ENCODE data around the gene OSGIN1.

- no peak for TF ChIP-seq CTCF (IDR thresholded peaks at IDR 0.05)
- no peak for TF ChIP-seq POLR2A (IDR thresholded peaks at IDR 0.05)
Observed at GRCh38 chr16:83961591-83961990, 8.6 kb downstream of the OSGIN1 start.

Data from prostate gland (tissue), 2 donors.